Testis (tissue), 3 donors: Measurements from ENCODE around the gene IFITM5. TPM values are rescaled to one million over a fixed set of nuclear protein-coding genes. Genes with fewer than 3 reads are reported as not detected.
A peak's percentile ranks its signal among the peaks of the same experiment; 100 is the strongest.
"Not testable (repeated sequence)": the region's sequence is repeated elsewhere in the genome, so short reads cannot be mapped to it uniquely, and the experiment has no call there.

Experiments
- DNase-seq: peaks from one replicate; pipeline ENCODE4 v3.0.0-alpha.2; 2019
- H3K27ac ChIP-seq, 2 donors: fragments of 200-600 bp; sonication (generic); one replicate each; pipeline ENCODE4 v1.5.1; 2019
- H3K27me3 ChIP-seq: fragments of 200-600 bp; sonication (generic); one replicate; pipeline ENCODE4 v1.5.1; 2019
- H3K36me3 ChIP-seq: fragments of 200-600 bp; sonication (generic); one replicate; pipeline ENCODE4 v1.5.1; 2017; ENCODE audit warnings: low read depth; ENCODE audit errors: missing control alignments
- H3K4me1 ChIP-seq: fragments of 200-600 bp; sonication (generic); one replicate; pipeline ENCODE4 v1.5.1; 2019
- H3K4me3 ChIP-seq, 2 donors: fragments of 200-600 bp; sonication (generic); one replicate each; pipeline ENCODE4 v1.5.1; 2017 to 2019
- H3K9me3 ChIP-seq: fragments of 200-600 bp; sonication (generic); one replicate; pipeline ENCODE4 v1.5.1; 2017
- POLR2A ChIP-seq: fragments of 450-650 bp; IDR thresholded peaks from one replicate; pipeline ENCODE4 v1.6.1; 2017; ENCODE audit warnings: antibody characterized with exemption, mild to moderate bottlenecking, moderate library complexity
- WGBS, 2 donors: methylation state at CpG; one replicate each; pipeline ENCODE4 v1.1.5; 2018; 5-methylcytosine and 5-hydroxymethylcytosine counted together
- intact Hi-C: fragments of 100-400 bp; cut with DNase I; formaldehyde crosslinking; loops from one replicate; pipeline ENCODE4 v1.15.1; 2023; ENCODE audit warnings: low total_unique reads
- polyA plus RNA-seq: library from polyadenylated mRNA; stranded (reverse); fragments of 350-450 nt; fragmentation: Illumina TruSeq; extraction: RNeasy Lipid Tissue Mini Kit (QIAGEN cat#74804); gene quantifications from one replicate; pipeline ENCODE4 v1.2.3, GENCODE V29; 2014; ENCODE audit warnings: low read depth, low replicate concordance; ENCODE audit not compliant: insufficient read depth
- total RNA-seq, 2 donors: library from RNA; depleted of rRNA; stranded (reverse); fragments of >200 nt; gene quantifications; one replicate each; pipeline ENCODE4 v1.2.3, GENCODE V29; 2016
- TF ChIP-seq, protein P1 (sequence below), 3 experiments: fragments of 450-650 bp in 2 of 3; fragments of 200-600 bp in 1 of 3; sonication (generic) in 1 of 3; IDR thresholded peaks; one replicate each; pipeline ENCODE4 v1.5.1; 2016 to 2019; ENCODE audit warnings: antibody characterized with exemption in 3 of 3, mild to moderate bottlenecking in 2 of 3, moderate library complexity in 1 of 3

The IFITM5 gene
- total and polyA plus RNA-seq, 3 donors from 2014 or later, result not detected

DNA sequence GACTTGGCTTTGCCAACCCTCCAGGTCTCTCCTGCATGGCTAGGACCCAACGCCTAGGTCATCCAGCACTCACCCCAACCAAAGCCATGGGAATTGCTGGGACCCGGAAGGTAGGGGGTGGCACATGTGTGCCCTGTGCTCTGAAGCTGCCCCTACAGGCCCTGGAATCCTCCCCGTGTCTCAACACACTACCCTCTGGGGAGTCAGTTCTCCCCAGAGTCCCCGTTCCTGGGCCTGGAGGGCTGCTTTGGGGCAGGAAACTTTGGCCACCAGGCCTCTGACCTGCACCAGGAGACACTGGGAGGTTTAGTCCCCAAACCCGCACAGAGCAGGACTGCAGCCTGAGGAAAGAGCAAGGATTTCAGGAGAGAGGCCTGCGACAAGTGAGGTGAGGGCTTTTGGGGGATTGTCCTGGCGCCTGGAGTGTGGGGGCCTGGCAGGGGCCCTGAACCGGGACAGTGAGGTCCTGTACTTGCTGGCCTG, 14.0 kb upstream of the IFITM5 start:
- DNase-seq, result no peak
- no peak overlapping the region for H3K4me3 ChIP-seq
- peak overlapping the region; percentile 75 to 92 for H3K27ac ChIP-seq
- H3K9me3 ChIP-seq, result no peaks in the 10 kb centered on the region
- TF ChIP-seq POLR2A, result no peak
- TF ChIP-seq, protein P1, sequence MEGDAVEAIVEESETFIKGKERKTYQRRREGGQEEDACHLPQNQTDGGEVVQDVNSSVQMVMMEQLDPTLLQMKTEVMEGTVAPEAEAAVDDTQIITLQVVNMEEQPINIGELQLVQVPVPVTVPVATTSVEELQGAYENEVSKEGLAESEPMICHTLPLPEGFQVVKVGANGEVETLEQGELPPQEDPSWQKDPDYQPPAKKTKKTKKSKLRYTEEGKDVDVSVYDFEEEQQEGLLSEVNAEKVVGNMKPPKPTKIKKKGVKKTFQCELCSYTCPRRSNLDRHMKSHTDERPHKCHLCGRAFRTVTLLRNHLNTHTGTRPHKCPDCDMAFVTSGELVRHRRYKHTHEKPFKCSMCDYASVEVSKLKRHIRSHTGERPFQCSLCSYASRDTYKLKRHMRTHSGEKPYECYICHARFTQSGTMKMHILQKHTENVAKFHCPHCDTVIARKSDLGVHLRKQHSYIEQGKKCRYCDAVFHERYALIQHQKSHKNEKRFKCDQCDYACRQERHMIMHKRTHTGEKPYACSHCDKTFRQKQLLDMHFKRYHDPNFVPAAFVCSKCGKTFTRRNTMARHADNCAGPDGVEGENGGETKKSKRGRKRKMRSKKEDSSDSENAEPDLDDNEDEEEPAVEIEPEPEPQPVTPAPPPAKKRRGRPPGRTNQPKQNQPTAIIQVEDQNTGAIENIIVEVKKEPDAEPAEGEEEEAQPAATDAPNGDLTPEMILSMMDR (IDR thresholded peaks at IDR 0.05), result no peak
- intact Hi-C loops, result no loop called here
- H3K36me3 ChIP-seq, result no peaks in the 10 kb centered on the region
- peaks cover 27% of the 10 kb centered on the region for H3K4me1 ChIP-seq
- no peaks in the 10 kb centered on the region for H3K27me3 ChIP-seq
- WGBS, 2 donors, result 61 to 82% methylated on average over 2 to 8 of the region's 8 CpGs

DNA sequence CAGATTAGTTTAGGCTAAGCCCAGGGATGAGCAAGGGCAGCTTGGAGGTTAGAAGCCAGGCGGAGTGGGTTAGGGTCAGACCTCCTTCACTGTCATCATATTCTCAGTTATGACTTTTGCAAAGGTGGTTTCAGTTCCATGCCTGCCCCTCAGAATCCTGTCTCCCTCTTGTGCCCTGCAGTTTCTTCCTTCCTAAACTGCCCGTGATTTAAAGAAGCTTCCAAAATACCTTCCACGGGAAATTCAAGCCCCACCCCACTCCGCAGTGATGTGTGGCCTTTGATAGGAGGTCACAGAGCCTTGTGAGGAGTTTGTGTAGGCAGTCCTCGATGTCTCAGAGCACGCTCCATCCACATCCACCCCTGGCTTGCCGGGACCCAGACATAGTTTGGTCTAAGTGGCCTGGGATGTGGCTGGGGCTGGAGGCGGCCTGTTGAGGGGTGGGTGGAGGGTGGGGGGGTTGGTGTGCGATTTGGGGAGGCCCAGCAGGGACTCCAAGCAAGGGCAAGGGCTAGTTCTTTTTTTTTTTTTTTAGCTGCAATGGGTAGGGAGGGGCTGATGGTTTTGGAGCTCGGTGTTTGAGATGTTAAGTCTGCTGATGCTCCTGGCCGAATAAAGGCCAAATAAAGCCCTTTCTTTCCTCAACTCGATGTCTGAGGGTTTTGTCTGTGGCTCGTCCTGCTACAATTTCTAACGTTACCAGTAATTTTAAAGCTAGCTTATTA, 12.9 kb upstream of the IFITM5 start:
- intact Hi-C loops, result no loop called here
- H3K27ac ChIP-seq, result peak overlapping the region; percentile 60 to 92
- no peak overlapping the region for H3K4me3 ChIP-seq

DNA sequence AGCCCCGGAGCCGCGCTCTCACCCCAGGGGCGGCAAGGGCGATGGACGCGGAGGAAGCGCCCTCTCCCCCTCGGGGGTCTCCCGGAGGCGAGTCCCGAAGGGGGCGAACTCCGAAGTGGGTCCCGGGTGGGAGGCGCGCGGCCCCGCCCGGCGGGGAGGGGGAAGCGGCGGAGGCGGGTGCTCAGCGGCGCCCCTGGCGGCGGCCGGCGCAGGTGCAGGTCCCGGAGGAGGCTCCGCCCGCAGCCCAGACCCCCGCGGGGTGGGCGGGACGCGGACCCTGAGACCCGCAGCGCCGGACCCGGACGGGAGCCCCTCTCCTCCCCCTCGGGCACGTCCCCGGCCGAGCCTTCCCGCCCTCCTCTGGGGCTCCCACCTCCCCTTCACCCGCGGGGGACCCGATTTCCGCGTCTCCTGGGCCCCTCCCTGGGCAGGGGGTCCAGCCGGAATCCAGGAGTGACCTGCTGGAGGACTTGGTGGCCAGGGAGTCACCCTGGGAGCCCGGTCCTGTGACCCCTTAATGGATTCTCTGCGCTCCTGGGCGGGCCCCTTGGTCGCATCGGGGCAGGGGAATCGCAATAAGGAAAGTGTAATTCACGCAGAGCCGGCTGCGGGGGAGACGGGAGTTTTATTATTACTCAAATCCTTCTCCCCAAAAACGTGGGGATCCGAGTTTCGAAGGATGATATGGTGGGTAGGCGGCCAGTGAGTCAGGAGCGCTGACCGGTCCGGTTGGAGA, 11.9 kb upstream of the IFITM5 start:
- DNase-seq, intact Hi-C loops, H3K27me3 ChIP-seq, H3K9me3 ChIP-seq, H3K4me3 ChIP-seq, H3K36me3 ChIP-seq: not testable (repeated sequence)
- peak overlapping the region in 1 of 2 donors; percentile 92 for H3K27ac ChIP-seq
- WGBS, 2 donors, result 16% methylated on average over 7 of the region's 71 CpGs; no CpG with 5 or more reads in 1 of the 2 donors
- H3K4me1 ChIP-seq, result peaks cover 28% of the 10 kb centered on the region

More for the DNA sequence above, 12.9 kb upstream of the IFITM5 start:
- Histone ChIP-seq H3K9me3 (no peaks in the 10 kb centered on the region), H3K36me3 (no peaks in the 10 kb centered on the region), H3K4me1 (peaks cover 30% of the 10 kb centered on the region), H3K27me3 (no peaks in the 10 kb centered on the region)
- TF ChIP-seq, protein P1 (IDR thresholded peaks at IDR 0.05), result no peak
- no peak for TF ChIP-seq POLR2A
- DNase-seq, result no peak
- 59 to 60% methylated on average over 13 to 14 of the region's 14 CpGs for WGBS, 2 donors

DNA sequence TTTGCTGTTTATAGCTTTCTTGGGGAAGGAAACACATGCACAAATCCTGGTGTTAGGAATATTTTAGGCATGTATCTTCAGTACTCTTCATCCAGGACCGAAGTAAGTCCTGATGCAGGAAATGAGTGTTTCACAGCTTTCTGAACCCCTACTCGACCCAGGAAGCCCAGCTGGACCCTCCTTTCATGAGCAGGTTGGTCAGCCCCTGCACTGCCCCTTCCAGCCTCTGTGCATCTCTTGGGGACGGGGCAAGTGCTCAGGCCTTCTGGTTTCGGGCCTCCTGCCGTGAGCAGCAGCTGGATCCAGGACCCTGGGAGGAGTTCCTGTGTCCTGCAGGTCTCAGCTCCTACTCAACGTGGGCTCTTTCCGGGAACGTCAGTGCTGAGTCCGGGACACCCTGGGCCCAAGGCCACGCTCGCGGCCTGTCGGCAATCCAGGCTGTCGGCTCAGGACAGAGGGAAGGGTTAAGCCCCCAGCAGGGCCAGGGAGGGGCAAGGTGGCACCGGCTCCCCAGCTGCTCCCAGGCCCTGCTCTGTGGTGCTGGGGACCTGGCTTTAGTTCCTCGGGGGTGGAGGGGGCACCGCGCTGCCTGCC, 10.8 kb upstream of the IFITM5 start:
- Histone ChIP-seq H3K27ac (peak overlapping the region; percentile 85 to 88), H3K4me3 (peak overlapping the region in 1 of 2 donors; percentile 59), H3K4me1 (peaks cover 35% of the 10 kb centered on the region)
- DNase-seq, H3K27me3 ChIP-seq, H3K9me3 ChIP-seq, H3K36me3 ChIP-seq, intact Hi-C loops: not testable (repeated sequence)
- WGBS, 2 donors, result 0 to 4% methylated on average over 1 to 5 of the region's 18 CpGs

DNA sequence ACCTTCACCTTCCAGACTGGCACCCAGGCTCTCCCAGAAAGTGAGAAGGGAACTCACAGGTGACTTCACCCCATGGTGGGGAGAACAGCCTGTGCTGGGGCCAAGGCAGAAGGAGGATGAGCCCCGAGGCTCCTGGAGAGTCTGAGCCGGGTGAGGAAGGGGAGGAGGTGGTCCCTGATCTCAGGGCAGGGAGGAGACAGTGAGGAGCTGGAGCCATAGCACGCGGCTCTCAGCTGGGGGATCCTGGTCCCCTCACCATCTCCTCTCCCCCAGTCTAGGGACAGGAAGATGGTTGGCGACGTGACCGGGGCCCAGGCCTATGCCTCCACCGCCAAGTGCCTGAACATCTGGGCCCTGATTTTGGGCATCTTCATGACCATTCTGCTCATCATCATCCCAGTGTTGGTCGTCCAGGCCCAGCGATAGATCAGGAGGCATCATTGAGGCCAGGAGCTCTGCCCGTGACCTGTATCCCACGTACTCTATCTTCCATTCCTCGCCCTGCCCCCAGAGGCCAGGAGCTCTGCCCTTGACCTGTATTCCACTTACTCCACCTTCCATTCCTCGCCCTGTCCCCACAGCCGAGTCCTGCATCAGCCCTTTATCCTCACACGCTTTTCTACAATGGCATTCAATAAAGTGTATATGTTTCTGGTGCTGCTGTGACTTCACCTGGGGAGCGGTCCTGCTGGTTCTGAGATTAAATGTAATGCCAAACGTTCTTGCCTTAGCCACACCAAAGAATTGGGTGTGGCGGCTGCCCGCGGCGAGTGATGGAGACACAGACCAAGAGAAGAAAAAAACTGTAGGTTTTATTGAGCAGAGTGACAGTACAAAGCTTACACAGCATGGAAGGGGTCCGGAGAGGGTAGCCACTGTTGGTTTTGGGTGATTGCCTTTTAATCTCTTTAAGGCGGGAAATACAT, 9.7 kb upstream of the IFITM5 start:
- H3K36me3 ChIP-seq, intact Hi-C loops, DNase-seq, H3K9me3 ChIP-seq, H3K27me3 ChIP-seq: not testable (repeated sequence)
- 33 to 34% methylated on average over 20 to 24 of the region's 24 CpGs for WGBS, 2 donors
- peak overlapping the region; percentile 85 to 88 for H3K27ac ChIP-seq
- peaks cover 35% of the 10 kb centered on the region for H3K4me1 ChIP-seq
- H3K4me3 ChIP-seq, result peak overlapping the region; percentile 41 to 59
